Tibial nerve (tissue), 4 donors: ENCODE measurements around the gene PDCD11. TPM values are rescaled to one million over a fixed set of nuclear protein-coding genes. Genes with fewer than 3 reads are reported as not detected.

Experiments
- DNase-seq, 2 donors: peaks; one replicate each; pipeline ENCODE4 v3.0.0-alpha.2; 2019; ENCODE audit warnings: low spot score in 2 of 2
- H3K27ac ChIP-seq, 4 donors: fragments of 200-600 bp; sonication (generic) in 3 of 4; one replicate each; pipeline ENCODE4 v1.5.1; 2017 to 2019; ENCODE audit warnings: mild to moderate bottlenecking in 1 of 4
- H3K27me3 ChIP-seq, 2 donors: fragments of 200-600 bp; sonication (generic) in 1 of 2; one replicate each; pipeline versions ENCODE4 v1.5.1 to v1.6.0; 2017 to 2019
- H3K36me3 ChIP-seq, 3 donors: fragments of 200-600 bp; sonication (generic); one replicate each; pipeline ENCODE4 v1.5.1; 2018 to 2019
- H3K4me1 ChIP-seq, 4 donors: fragments of 200-600 bp; sonication (generic) in 3 of 4; one replicate each; pipeline ENCODE4 v1.5.1; 2017 to 2019
- H3K4me3 ChIP-seq, 4 donors: fragments of 200-600 bp; sonication (generic) in 3 of 4; one replicate each; pipeline ENCODE4 v1.5.1; 2017 to 2019; ENCODE audit warnings: mild to moderate bottlenecking in 1 of 4, moderate library complexity in 1 of 4
- H3K9me3 ChIP-seq, 4 donors: fragments of 200-600 bp; sonication (generic) in 3 of 4; one replicate each; pipeline ENCODE4 v1.5.1; 2017 to 2019
- EP300 ChIP-seq, 2 donors: sonication (generic); formaldehyde crosslinking; IDR thresholded peaks; one replicate each; pipeline ENCODE4 v1.6.1; 2017; ENCODE audit warnings: antibody characterized with exemption in 2 of 2, mild to moderate bottlenecking in 1 of 2
- POLR2A ChIP-seq, 2 donors: fragments of 450-650 bp; IDR thresholded peaks; one replicate each; pipeline ENCODE4 v1.6.1; 2017; ENCODE audit warnings: antibody characterized with exemption in 2 of 2, mild to moderate bottlenecking in 2 of 2, moderate library complexity in 2 of 2
- WGBS, 2 donors: methylation state at CpG; one replicate each; pipeline ENCODE4 v1.1.5; 2018; 5-methylcytosine and 5-hydroxymethylcytosine counted together
- total RNA-seq, 4 donors: library from RNA; depleted of rRNA; stranded (reverse); fragments of >200 nt; gene quantifications; one replicate each; pipeline ENCODE4 v1.1.0, GENCODE V29; 2016
- TF ChIP-seq, protein P1 (sequence below), 5 experiments: fragments of 200-600 bp in 3 of 5; fragments of 450-650 bp in 2 of 5; sonication (generic) in 3 of 5; IDR thresholded peaks; one replicate each; pipeline ENCODE4 v1.5.1; 2016 to 2019; ENCODE audit warnings: antibody characterized with exemption in 5 of 5, mild to moderate bottlenecking in 3 of 5, moderate library complexity in 2 of 5

Gene PDCD11
- total RNA-seq, 4 donors from 2014 or later, result 15.3 to 23.7 (median 17.5) TPM

DNA sequence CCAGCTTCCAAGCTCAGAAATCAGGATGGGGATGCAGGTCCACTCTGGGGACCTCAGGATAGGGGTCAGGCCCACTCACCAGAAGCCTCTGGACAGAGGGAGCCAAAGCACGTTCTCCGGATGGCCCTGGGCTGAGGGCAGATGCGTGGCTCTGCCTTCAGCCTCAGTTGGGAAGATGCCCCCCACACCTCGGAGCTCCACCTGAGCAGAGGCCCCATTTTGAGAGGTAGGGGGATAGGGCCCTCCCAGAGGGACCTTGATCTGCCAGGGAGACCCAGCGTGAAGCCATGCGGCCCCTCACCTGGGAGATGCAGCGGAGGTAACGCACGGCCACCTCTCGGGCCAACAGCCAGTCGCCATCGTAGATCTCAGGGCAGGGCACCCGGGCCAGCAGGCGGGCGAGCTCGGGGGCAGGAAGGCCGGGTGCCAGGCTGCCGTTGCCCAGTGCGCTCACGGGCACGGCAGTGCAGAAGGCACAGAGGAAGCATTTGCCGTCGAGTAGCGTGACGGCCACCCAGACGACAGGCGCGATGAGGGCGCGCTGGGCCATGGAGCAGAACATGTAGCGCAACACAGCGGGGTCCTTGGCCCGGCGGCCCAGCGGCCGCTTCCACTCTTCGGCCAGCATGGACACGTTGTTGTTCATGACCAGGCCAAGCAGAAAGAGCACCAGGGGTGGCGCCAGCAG, 61.6 kb downstream of the PDCD11 start:
- no peak overlapping the region for H3K27ac ChIP-seq
- TF ChIP-seq EP300 (IDR thresholded peaks at IDR 0.05), result no peak
- no peak for TF ChIP-seq POLR2A (IDR thresholded peaks at IDR 0.05)
- TF ChIP-seq, protein P1, sequence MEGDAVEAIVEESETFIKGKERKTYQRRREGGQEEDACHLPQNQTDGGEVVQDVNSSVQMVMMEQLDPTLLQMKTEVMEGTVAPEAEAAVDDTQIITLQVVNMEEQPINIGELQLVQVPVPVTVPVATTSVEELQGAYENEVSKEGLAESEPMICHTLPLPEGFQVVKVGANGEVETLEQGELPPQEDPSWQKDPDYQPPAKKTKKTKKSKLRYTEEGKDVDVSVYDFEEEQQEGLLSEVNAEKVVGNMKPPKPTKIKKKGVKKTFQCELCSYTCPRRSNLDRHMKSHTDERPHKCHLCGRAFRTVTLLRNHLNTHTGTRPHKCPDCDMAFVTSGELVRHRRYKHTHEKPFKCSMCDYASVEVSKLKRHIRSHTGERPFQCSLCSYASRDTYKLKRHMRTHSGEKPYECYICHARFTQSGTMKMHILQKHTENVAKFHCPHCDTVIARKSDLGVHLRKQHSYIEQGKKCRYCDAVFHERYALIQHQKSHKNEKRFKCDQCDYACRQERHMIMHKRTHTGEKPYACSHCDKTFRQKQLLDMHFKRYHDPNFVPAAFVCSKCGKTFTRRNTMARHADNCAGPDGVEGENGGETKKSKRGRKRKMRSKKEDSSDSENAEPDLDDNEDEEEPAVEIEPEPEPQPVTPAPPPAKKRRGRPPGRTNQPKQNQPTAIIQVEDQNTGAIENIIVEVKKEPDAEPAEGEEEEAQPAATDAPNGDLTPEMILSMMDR (IDR thresholded peaks at IDR 0.05), result no peak
- no peaks in the 10 kb centered on the region for H3K9me3 ChIP-seq
- WGBS, 2 donors, result 94 to 96% methylated on average over 23 to 38 of the region's 39 CpGs
- H3K27me3 ChIP-seq, result no peaks in the 10 kb centered on the region
- peaks cover 0 to 3% (median 0%) of the 10 kb centered on the region in 3 donors for H3K36me3 ChIP-seq
- H3K4me1 ChIP-seq, result peaks cover 0 to under 1% (median 0%) of the 10 kb centered on the region in 4 donors
- DNase-seq, result no peak
- no peak overlapping the region for H3K4me3 ChIP-seq

DNA sequence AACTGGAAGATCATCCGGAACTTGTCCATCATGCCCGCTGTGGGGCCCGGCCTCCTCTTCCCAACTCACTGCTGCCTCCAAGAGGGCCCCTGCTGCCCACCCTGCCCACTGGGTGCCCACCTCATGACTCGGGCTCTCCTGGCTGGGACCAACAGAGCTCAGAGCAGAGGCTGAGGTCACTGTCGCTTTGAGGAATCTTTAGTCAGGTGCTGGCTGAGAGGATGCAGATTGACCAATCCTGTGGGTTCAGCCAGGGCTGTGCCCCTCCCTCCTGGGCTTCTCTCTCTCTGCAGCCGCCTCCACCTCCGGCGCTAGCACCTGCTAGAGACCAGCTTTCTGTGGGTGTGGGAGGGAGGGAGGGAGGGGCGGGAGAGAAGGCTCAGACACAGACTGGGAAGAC, 62.3 kb downstream of the PDCD11 start, which contains the start of gene CALHM1:
TSS of gene CALHM1 (minus strand) at position 181 of the 400 bp plus-strand sequence. CDS start at position 32, 149 bp downstream.
- Histone ChIP-seq H3K4me1 (no peaks in the 10 kb centered on the region), H3K36me3 (peaks cover 0 to 3% (median 0%) of the 10 kb centered on the region in 3 donors), H3K9me3 (no peaks in the 10 kb centered on the region), H3K4me3 (no peak within 1 kb of the TSS), H3K27me3 (no peaks in the 10 kb centered on the region), H3K27ac (no peak within 1 kb of the TSS)
- DNase-seq, result no peak
- TF ChIP-seq, protein P1 (IDR thresholded peaks at IDR 0.05), result no peak
- TF ChIP-seq POLR2A (IDR thresholded peaks at IDR 0.05) (no peak), EP300 (IDR thresholded peaks at IDR 0.05) (no peak)
- 59 to 60% methylated on average over 6 to 8 of the region's 9 CpGs for WGBS, 2 donors

DNA sequence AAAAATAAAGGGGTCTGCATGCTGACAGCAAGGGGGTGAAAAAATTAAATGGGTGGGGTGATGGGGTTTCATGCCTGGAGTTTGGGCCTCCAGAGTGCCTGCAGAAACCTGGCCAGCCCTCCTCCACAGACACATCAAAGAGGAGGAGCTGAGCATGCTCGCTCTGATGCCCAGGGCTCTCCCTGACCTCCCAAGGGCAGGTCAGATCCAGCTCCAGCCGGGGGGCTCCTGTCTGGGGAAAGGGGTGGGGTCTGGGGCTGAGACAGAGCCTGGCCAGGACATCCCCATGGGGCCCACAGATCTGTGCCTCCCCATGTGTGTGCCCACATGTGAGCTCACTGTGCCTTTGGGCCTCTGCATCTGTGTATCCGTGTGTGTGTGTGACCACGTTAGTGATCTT, 63.2 kb downstream of the PDCD11 start:
- peaks cover 0 to 3% (median 0%) of the 10 kb centered on the region in 3 donors for H3K36me3 ChIP-seq
- no peaks in the 10 kb centered on the region for H3K4me1 ChIP-seq
- no peak for DNase-seq
- no peak overlapping the region for H3K4me3 ChIP-seq
- H3K27me3 ChIP-seq, result no peaks in the 10 kb centered on the region
- WGBS, 2 donors, result 27 to 50% methylated on average over 2 to 4 of the region's 4 CpGs
- H3K27ac ChIP-seq, result no peak overlapping the region
- TF ChIP-seq EP300 (IDR thresholded peaks at IDR 0.05), result no peak
- no peaks in the 10 kb centered on the region for H3K9me3 ChIP-seq

DNA sequence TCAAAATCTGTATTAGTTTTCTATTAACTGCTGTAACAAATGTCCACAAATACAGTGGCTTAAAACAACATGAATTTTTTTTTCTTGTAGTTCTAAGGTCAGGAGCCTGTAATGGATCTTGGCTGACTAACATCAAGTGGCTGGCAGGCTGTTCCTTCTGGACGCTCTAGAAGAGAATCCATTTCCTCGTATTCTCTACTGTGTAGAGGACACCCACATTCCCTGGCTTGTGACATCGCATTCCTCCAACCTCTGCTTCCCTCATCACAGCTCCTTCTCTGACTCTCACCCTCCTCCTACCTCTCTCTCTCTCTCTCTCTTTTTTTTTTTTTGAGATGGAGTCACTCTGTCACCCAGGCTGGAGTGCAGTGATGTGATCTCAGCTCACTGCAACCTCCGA, 67.1 kb downstream of the PDCD11 start:
- Histone ChIP-seq H3K27me3 (no peaks in the 10 kb centered on the region), H3K27ac (no peak overlapping the region), H3K9me3 (no peaks in the 10 kb centered on the region), H3K36me3 (peaks cover 0 to 3% (median 0%) of the 10 kb centered on the region in 3 donors), H3K4me3 (no peak overlapping the region), H3K4me1 (no peaks in the 10 kb centered on the region)
- 62 to 63% methylated on average over 4 of the region's 4 CpGs for WGBS, 2 donors
- TF ChIP-seq, protein P1 (IDR thresholded peaks at IDR 0.05), result no peak
- TF ChIP-seq POLR2A (IDR thresholded peaks at IDR 0.05) (no peak), EP300 (IDR thresholded peaks at IDR 0.05) (no peak)
- DNase-seq, result no peak

DNA sequence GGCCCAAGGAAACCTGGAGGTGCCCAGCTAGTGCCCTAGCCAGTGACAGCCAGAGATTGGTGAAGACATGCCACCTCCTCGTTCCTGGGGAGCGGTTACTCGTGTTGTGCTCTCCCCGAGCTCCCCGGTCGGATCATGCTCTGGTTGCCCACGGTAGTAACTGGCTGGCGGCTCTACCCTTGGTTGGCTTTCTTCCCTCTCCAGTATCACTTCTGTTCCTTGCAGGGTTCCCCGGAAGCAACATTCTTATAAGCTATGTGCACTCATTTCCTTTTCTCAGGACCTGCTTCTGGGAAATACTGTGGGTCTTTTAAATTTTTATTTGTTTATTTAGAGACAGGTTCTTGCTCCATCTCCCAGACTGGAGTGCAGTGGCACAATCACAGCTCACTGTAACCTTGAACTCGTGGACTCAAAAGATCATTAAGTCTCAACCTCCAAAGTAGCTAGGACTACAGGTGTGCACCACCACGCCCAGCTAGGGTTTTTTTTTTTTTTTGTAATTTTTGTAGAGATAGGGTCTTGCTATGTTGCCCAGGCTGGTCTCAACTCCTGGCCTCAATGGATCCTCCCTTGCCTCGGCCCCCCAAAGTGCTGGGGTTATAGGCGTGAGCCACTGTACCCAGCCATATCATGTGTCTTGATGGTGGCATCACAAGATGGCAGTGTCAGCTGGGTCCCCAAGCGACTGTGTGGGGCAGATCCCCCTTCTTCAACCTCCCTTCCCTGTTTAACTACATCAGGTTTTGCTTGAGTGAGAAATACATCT, 69.2 kb downstream of the PDCD11 start:
- DNase-seq, result no peak
- peaks cover 0 to 3% (median 0%) of the 10 kb centered on the region in 3 donors for H3K36me3 ChIP-seq
- 83 to 87% methylated on average over 14 of the region's 14 CpGs for WGBS, 2 donors
- H3K4me1 ChIP-seq, result peaks cover 0 to under 1% (median 0%) of the 10 kb centered on the region in 4 donors
- no peak overlapping the region for H3K27ac ChIP-seq
- TF ChIP-seq EP300 (IDR thresholded peaks at IDR 0.05) (no peak), POLR2A (IDR thresholded peaks at IDR 0.05) (no peak)
- TF ChIP-seq, protein P1 (IDR thresholded peaks at IDR 0.05), result no peak
- no peaks in the 10 kb centered on the region for H3K27me3 ChIP-seq
- H3K9me3 ChIP-seq, result no peaks in the 10 kb centered on the region
- no peak overlapping the region for H3K4me3 ChIP-seq
